ENCODE results near the gene CFAP410. TPM values are rescaled to one million over a fixed set of nuclear protein-coding genes. Genes with fewer than 3 reads are reported as not detected.

Gene CFAP410
- total and polyA plus RNA-seq, 2 donors (not counting 3 experiments of a cell fraction or from before 2014, with no cell fraction given), result 7.2 to 12.2 TPM

DNA sequence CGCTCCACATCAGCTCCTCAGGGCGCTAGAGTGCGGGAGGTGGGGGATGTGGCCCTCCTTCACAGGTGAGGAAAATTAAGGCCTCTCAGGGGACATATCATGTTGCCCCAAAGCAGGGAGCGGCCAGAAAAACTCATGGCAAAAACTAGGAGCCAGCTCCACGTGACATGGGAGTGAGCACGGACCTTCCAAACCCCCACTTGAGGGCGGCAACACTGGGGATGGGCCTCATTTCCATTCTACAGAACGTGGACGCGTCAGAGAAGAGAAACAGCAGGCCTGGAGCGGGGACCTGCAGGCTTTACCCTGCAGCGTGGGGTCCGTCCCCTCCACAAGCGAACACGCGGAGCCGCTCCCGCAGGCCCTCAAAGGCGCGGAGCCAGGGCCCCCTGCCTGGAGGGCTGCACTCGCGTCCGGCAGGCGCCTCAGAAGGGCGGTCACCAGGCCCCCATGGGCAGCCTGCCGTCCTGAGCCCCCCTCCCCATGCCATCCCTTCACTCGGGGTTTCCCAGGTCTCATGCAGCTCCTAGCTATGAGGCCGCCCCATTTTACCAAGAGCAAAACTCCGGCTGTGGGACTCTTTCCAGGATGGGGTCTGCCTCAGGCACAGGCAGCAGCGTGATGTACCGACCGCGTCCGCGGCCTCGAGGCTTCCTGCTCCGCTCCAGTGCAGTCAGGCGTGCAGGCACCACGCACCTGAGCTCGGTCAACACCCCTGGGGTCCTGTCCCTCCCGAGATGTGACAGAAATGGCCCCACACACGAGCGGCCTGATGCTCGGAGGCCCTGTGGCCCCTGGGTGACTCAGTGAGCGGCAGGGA, 5.5 kb downstream of the CFAP410 start:
- H3K4me1 ChIP-seq (ENCODE audit: control insufficient read depth, extremely low read depth, insufficient read depth, low read length), result peaks cover 5% of the 10 kb centered on the region
- no peaks in the 10 kb centered on the region for H3K36me3 ChIP-seq (ENCODE audit: control insufficient read depth in 2 of 2, extremely low read depth in 1 of 2, insufficient read depth in 2 of 2, low read length in 2 of 2)
- no TSS peak for BruUV-seq (replicated peaks)
- no peak overlapping the region for H3K9ac ChIP-seq (replicated peaks; ENCODE audit: extremely low read depth, insufficient read depth, low read length)
- TF ChIP-seq, protein P1, sequence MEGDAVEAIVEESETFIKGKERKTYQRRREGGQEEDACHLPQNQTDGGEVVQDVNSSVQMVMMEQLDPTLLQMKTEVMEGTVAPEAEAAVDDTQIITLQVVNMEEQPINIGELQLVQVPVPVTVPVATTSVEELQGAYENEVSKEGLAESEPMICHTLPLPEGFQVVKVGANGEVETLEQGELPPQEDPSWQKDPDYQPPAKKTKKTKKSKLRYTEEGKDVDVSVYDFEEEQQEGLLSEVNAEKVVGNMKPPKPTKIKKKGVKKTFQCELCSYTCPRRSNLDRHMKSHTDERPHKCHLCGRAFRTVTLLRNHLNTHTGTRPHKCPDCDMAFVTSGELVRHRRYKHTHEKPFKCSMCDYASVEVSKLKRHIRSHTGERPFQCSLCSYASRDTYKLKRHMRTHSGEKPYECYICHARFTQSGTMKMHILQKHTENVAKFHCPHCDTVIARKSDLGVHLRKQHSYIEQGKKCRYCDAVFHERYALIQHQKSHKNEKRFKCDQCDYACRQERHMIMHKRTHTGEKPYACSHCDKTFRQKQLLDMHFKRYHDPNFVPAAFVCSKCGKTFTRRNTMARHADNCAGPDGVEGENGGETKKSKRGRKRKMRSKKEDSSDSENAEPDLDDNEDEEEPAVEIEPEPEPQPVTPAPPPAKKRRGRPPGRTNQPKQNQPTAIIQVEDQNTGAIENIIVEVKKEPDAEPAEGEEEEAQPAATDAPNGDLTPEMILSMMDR (IDR thresholded peaks at IDR 0.05; ENCODE audit: extremely low read depth in 1 of 2, insufficient read depth in 1 of 2, low read depth in 1 of 2, low read length in 2 of 2), result no peak
- TF ChIP-seq, protein P2, sequence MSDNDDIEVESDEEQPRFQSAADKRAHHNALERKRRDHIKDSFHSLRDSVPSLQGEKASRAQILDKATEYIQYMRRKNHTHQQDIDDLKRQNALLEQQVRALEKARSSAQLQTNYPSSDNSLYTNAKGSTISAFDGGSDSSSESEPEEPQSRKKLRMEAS (IDR thresholded peaks at IDR 0.05; ENCODE audit: insufficient read depth, insufficient read length), result no peak
- TF ChIP-seq POLR2AphosphoS5 (IDR thresholded peaks at IDR 0.05; ENCODE audit: insufficient read depth, low read depth, low read length), result no peak
- no peak for TF ChIP-seq POLR2A (IDR thresholded peaks at IDR 0.05; ENCODE audit: low read depth, low read length)
- no peak for TF ChIP-seq MYC (IDR thresholded peaks at IDR 0.05; ENCODE audit: low read depth, low read length)
- no peak for TF ChIP-seq GATA2 (IDR thresholded peaks at IDR 0.05; ENCODE audit: insufficient read depth, insufficient read length, low read depth, low read length)
- TF ChIP-seq FOS (IDR thresholded peaks at IDR 0.05; ENCODE audit: borderline replicate concordance, insufficient read depth, low read length), result no peak
- no peak overlapping the region for H2AFZ ChIP-seq (ENCODE audit: low read depth, low read length)
- CTCF ChIA-PET, result no interaction called here
- no peaks in the 10 kb centered on the region for H4K20me1 ChIP-seq (replicated peaks; ENCODE audit: control insufficient read depth, extremely low read depth, insufficient read depth, low read length)
- DNase-seq (ENCODE audit: low read depth, low spot score) (no peak), FAIRE-seq (no peak)
- POLR2A ChIA-PET, result interaction anchor here (0.7 kb wide), 1 partner anchor 16 kb away, joined by 5 read pairs; no protein-coding TSS in a partner anchor
- H3K9me1 ChIP-seq (replicated peaks; ENCODE audit: control insufficient read depth, extremely low read depth, insufficient read depth, low read length), result no peaks in the 10 kb centered on the region
- H3K27ac ChIP-seq (ENCODE audit: insufficient read depth, low read depth, low read length), result no peak overlapping the region
- H3K4me2 ChIP-seq (ENCODE audit: insufficient read depth, low read length), result no peak overlapping the region
- no peaks in the 10 kb centered on the region for H3K9me3 ChIP-seq (replicated peaks; ENCODE audit: control insufficient read depth, insufficient read depth, low read length)
- intact Hi-C loops (cut with micrococcal nuclease) (no loop called here), dilution Hi-C loops (cut with MboI; ENCODE audit: extremely low pct_ligation_motif_present, low sequenced_read_pairs) (no loop called here)
- no peaks in the 10 kb centered on the region for H3K79me2 ChIP-seq (ENCODE audit: control insufficient read depth, insufficient read depth, low read length)
- no peak overlapping the region for H3K4me3 ChIP-seq (replicated peaks in 1 of 3; ENCODE audit: insufficient read depth in 1 of 3, low read depth in 1 of 3, low read length in 3 of 3)
- H3K27me3 ChIP-seq (ENCODE audit: control insufficient read depth in 2 of 2, insufficient read depth in 2 of 2, low read length in 2 of 2), result no peaks in the 10 kb centered on the region

Measured in endothelial cell of umbilical vein (primary cell).